Stomach (tissue), 9 donors: Measurements from ENCODE around the gene MED13L. TPM values are rescaled to one million over a fixed set of nuclear protein-coding genes. Genes with fewer than 3 reads are reported as not detected.

Experiments used
- DNase-seq, 2 donors: peaks; one replicate each; pipeline versions ENCODE4 v3.0.0 to v3.0.0-alpha.2; 2013 to 2019
- H3K27ac ChIP-seq, 5 donors: fragments of 200-600 bp in 4 of 5; sonication (generic) in 4 of 5; one replicate each; pipeline ENCODE4 v1.5.1; 2013 to 2019; ENCODE audit warnings: mild to moderate bottlenecking in 1 of 5, moderate library complexity in 1 of 5
- H3K27me3 ChIP-seq, 3 donors: fragments of 200-600 bp; sonication (generic); one replicate each; pipeline ENCODE4 v1.5.1; 2017 to 2019; ENCODE audit warnings: mixed run types in 1 of 3
- H3K36me3 ChIP-seq, 4 donors: fragments of 200-600 bp; sonication (generic); 1 replicate in 3 of 4; 2 replicates in 1 of 4; pipeline ENCODE4 v1.5.1; 2016 to 2019
- H3K4me1 ChIP-seq, 4 donors: fragments of 200-600 bp; sonication (generic); one replicate each; pipeline ENCODE4 v1.5.1; 2016 to 2019
- H3K4me3 ChIP-seq, 4 donors: fragments of 200-600 bp; sonication (generic) in 3 of 4; one replicate each; pipeline ENCODE4 v1.5.1; 2016 to 2019; ENCODE audit warnings: mild to moderate bottlenecking in 1 of 4
- H3K9me3 ChIP-seq, 4 donors: fragments of 200-600 bp; sonication (generic); one replicate each; pipeline ENCODE4 v1.5.1; 2016 to 2019
- EP300 ChIP-seq: sonication (generic); formaldehyde crosslinking; IDR thresholded peaks from one replicate; pipeline ENCODE4 v1.6.1; 2017; ENCODE audit warnings: antibody characterized with exemption
- POLR2A ChIP-seq, 4 donors: fragments of 450-650 bp; IDR thresholded peaks; one replicate each; pipeline ENCODE4 v1.6.1; 2016; ENCODE audit warnings: antibody characterized with exemption in 4 of 4, control low read depth in 2 of 4, mild to moderate bottlenecking in 1 of 4, moderate library complexity in 1 of 4
- POLR2AphosphoS5 ChIP-seq, 3 donors: sonication (generic); formaldehyde crosslinking; IDR thresholded peaks; one replicate each; pipeline ENCODE4 v1.6.1; 2016; ENCODE audit warnings: antibody characterized with exemption in 3 of 3
- WGBS, 5 donors: extraction: QIAGEN DNeasy Blood & Tissue Kit in 3 of 5; methylation state at CpG; one replicate each; pipeline versions ENCODE4 v1.1.5 to v1.1.7; 2013 to 2018; 5-methylcytosine and 5-hydroxymethylcytosine counted together
- intact Hi-C: fragments of 100-400 bp; cut with DNase I; formaldehyde crosslinking; loops from one replicate; pipeline ENCODE4 v1.15.1; 2023; ENCODE audit warnings: low total_unique reads
- polyA plus RNA-seq, 3 donors: library from polyadenylated mRNA; stranded (reverse); fragments of 200-250 nt; gene quantifications; one replicate each; pipeline ENCODE4 v1.2.3, GENCODE V29; 2013
- total RNA-seq, 5 donors: library from RNA; depleted of rRNA; stranded (reverse); fragments of >200 nt; gene quantifications; one replicate each; pipeline versions ENCODE4 v1.1.0 to v1.2.3, GENCODE V29; 2014 to 2016
- TF ChIP-seq, protein P1 (sequence below), 7 experiments: fragments of 450-650 bp in 4 of 7; fragments of 200-600 bp in 3 of 7; sonication (generic) in 3 of 7; IDR thresholded peaks; one replicate each; pipeline ENCODE4 v1.5.1; 2016 to 2019; ENCODE audit warnings: antibody characterized with exemption in 7 of 7, control low read depth in 2 of 7, mild to moderate bottlenecking in 1 of 7
- donor health status: healthy with polysubstance abuse.
- donor health status: Bipolar disorder and iron deficiency.
- donor health status: healthy.

MED13L gene
- total and polyA plus RNA-seq, 8 donors = 10.4 to 305 (median 72.7) TPM

GRCh38 chr12:115941362-115941761 is 336.1 kb downstream of the MED13L start:
- H3K36me3 ChIP-seq = no peaks in the 10 kb centered on the region
- WGBS, 5 donors = 89 to 94% (median 90%) methylated on average over 5 of the region's 5 CpGs
- intact Hi-C loops = no loop called here
- no peaks in the 10 kb centered on the region for H3K27me3 ChIP-seq
- no peak overlapping the region for H3K4me3 ChIP-seq
- no peak overlapping the region for H3K27ac ChIP-seq
- H3K9me3 ChIP-seq = peaks cover 0 to 15% (median 5%) of the 10 kb centered on the region in 4 donors
- no peak for TF ChIP-seq EP300
- no peaks in the 10 kb centered on the region for H3K4me1 ChIP-seq
- no peak for DNase-seq

DNA sequence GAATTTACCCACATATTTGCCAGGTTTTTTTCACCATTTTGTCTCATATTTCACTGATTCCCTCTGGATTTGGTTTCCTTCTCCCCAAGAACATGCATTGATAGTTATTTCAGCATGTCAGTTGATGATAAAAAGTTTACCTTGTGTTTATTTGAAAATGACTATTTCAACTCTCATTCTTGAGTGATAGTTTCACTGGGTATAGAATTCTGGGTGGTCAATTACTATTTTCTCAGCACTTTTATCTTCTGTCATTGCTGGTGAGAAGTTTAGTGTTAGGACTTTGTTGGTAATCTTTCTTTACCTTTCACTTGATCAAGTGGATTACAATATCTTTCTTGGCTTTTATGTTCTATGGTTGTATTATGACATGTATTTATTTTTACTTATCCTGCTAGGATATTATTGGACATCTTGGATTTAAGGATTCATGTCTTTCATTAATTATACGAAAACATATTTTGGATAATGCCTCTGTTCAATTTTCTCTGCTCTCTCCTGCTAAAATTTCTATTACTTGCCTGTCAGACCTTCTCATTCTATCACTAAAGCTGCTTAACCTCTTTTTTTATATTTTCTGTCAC is 338.6 kb downstream of the MED13L start:
- TF ChIP-seq POLR2AphosphoS5 (IDR thresholded peaks at IDR 0.05) (no peak), EP300 (no peak), POLR2A (IDR thresholded peaks at IDR 0.05) (no peak)
- TF ChIP-seq, protein P1, sequence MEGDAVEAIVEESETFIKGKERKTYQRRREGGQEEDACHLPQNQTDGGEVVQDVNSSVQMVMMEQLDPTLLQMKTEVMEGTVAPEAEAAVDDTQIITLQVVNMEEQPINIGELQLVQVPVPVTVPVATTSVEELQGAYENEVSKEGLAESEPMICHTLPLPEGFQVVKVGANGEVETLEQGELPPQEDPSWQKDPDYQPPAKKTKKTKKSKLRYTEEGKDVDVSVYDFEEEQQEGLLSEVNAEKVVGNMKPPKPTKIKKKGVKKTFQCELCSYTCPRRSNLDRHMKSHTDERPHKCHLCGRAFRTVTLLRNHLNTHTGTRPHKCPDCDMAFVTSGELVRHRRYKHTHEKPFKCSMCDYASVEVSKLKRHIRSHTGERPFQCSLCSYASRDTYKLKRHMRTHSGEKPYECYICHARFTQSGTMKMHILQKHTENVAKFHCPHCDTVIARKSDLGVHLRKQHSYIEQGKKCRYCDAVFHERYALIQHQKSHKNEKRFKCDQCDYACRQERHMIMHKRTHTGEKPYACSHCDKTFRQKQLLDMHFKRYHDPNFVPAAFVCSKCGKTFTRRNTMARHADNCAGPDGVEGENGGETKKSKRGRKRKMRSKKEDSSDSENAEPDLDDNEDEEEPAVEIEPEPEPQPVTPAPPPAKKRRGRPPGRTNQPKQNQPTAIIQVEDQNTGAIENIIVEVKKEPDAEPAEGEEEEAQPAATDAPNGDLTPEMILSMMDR (IDR thresholded peaks at IDR 0.05) = no peak
- intact Hi-C loops = no loop called here
- Histone ChIP-seq H3K4me1 (no peaks in the 10 kb centered on the region), H3K27ac (no peak overlapping the region), H3K27me3 (no peaks in the 10 kb centered on the region), H3K4me3 (no peak overlapping the region), H3K9me3 (peaks cover 0 to 15% (median 5%) of the 10 kb centered on the region in 4 donors), H3K36me3 (no peaks in the 10 kb centered on the region)
- DNase-seq = no peak
- WGBS, 5 donors = 77 to 90% (median 86%) methylated on average over 1 of the region's 1 CpG

DNA sequence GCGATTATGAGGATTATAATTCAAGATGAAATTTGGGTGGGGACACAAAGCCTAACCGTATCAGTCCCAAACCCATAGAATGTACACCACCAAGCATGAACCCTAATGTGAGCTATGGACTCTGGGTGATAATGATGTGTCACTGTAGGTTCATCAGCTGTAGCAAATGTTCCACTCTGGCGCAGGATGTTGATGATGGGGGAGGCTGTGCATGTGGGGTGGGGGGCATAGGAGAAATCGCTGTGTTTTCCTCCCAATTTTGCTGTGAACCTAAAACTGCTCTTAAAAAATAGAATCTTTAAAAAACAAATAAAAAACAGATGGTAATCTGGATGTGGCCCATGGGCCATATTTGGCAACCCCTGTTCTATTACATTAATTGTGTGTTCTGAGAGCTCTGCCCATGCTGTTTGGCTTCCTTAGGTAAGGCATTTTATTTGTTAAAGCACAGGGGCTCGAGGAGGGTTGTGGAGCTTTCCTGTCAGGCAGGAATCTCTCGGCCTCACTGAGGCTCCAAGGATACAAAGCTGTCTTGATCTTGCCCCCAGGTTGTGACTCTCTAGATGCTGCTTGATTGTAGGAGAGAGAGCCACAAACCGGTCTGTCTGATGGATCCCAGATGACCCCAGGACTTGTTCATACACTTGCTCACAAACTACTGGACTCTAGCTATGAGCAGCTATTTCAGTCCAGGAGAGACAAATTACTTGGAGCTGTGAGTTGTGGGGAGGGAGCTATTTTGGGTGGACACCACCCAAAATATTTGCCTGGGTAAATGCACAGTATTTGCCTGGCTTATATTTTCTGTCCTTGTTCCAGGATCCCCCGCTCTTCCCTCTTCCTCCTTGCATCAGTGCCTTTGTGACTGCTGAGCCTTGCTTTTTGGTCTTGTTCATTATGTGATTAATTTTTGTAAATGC is 340.2 kb downstream of the MED13L start:
- intact Hi-C loops = no loop called here
- no peak overlapping the region for H3K27ac ChIP-seq
- no peak for DNase-seq
- no peaks in the 10 kb centered on the region for H3K27me3 ChIP-seq
- peaks cover 0 to 15% (median 5%) of the 10 kb centered on the region in 4 donors for H3K9me3 ChIP-seq
- TF ChIP-seq POLR2AphosphoS5 (IDR thresholded peaks at IDR 0.05) (no peak), EP300 (no peak), POLR2A (IDR thresholded peaks at IDR 0.05) (no peak)
- TF ChIP-seq, protein P1 (IDR thresholded peaks at IDR 0.05) = no peak
- H3K4me1 ChIP-seq = no peaks in the 10 kb centered on the region
- H3K36me3 ChIP-seq = no peaks in the 10 kb centered on the region
- WGBS, 5 donors = 57 to 85% (median 80%) methylated on average over 8 of the region's 8 CpGs
- no peak overlapping the region for H3K4me3 ChIP-seq

- Histone ChIP-seq H3K27ac (no peak overlapping the region), H3K27me3 (no peaks in the 10 kb centered on the region), H3K9me3 (peaks cover 0 to 14% (median 5%) of the 10 kb centered on the region in 4 donors), H3K4me3 (no peak overlapping the region), H3K36me3 (no peaks in the 10 kb centered on the region), H3K4me1 (no peaks in the 10 kb centered on the region)
- 85 to 96% (median 92%) methylated on average over 7 of the region's 7 CpGs for WGBS, 5 donors
- DNase-seq = no peak
- TF ChIP-seq POLR2AphosphoS5 (IDR thresholded peaks at IDR 0.05) (no peak), POLR2A (IDR thresholded peaks at IDR 0.05) (no peak), EP300 (no peak)
- TF ChIP-seq, protein P1 (IDR thresholded peaks at IDR 0.05) = no peak
- intact Hi-C loops = no loop called here
These were observed 342.6 kb downstream of the MED13L start for GRCh38 chr12:115934877-115935276.
